SU-DHL-6 (cell line): ENCODE results near the gene TPK1.

Experiments used
- H2AFZ ChIP-seq: fragments of 200-600 bp; sonication (generic); 2 replicates; pipeline ENCODE4 v1.6.1; 2014; ENCODE audit warnings: low read depth, mild to moderate bottlenecking, moderate library complexity, mixed read lengths, antibody characterized with exemption, low read length; ENCODE audit not compliant: severe bottlenecking
- H3F3A ChIP-seq: fragments of 200-600 bp; shearing (Covaris generic); 2 replicates; pipeline ENCODE4 v1.6.0; 2016; ENCODE audit warnings: antibody characterized with exemption, mild to moderate bottlenecking; ENCODE audit not compliant: insufficient read depth
- H3K27ac ChIP-seq: fragments of 200-600 bp; sonication (generic); 2 replicates; pipeline ENCODE4 v1.5.1; 2016; ENCODE audit warnings: low read depth, mild to moderate bottlenecking, low read length, moderate library complexity, mixed read lengths
- H3K27me3 ChIP-seq: fragments of 200-600 bp; sonication (generic), shearing (Covaris generic); 2 replicates; pipeline ENCODE4 v1.6.0; 2014; ENCODE audit warnings: mild to moderate bottlenecking, low read length
- H3K36me3 ChIP-seq: fragments of 200-600 bp; sonication (generic); 2 replicates; pipeline ENCODE4 v1.6.1; 2014; ENCODE audit warnings: mild to moderate bottlenecking, low read length, mixed read lengths
- H3K4me2 ChIP-seq: fragments of 300-600, 200-600 bp; shearing (Covaris generic), sonication (generic); 2 replicates; pipeline ENCODE4 v1.6.0; 2014; ENCODE audit warnings: low read length, low read depth, mild to moderate bottlenecking; ENCODE audit not compliant: poor library complexity, severe bottlenecking
- H3K4me3 ChIP-seq: fragments of 200-600 bp; sonication (generic); 2 replicates; pipeline ENCODE4 v1.5.1; 2014; ENCODE audit warnings: antibody characterized with exemption, low read length, mild to moderate bottlenecking, mixed read lengths; ENCODE audit not compliant: insufficient read depth, poor library complexity, severe bottlenecking
- H3K79me2 ChIP-seq: fragments of 200-600 bp; sonication (generic); 2 replicates; pipeline ENCODE4 v1.6.1; 2014; ENCODE audit warnings: mild to moderate bottlenecking, low read length, moderate library complexity; ENCODE audit not compliant: insufficient read depth
- H3K9ac ChIP-seq: fragments of 200-600 bp; sonication (generic); 2 replicates; pipeline ENCODE4 v1.7.0; 2014; ENCODE audit warnings: mild to moderate bottlenecking, low read length
- H3K9me2 ChIP-seq: fragments of 200-600 bp; sonication (generic); replicated peaks from 2 replicates; pipeline ENCODE4 v1.6.1; 2014; ENCODE audit warnings: low read length; ENCODE audit not compliant: insufficient read depth
- H3K9me3 ChIP-seq: fragments of 200-600 bp; sonication (generic); 2 replicates; pipeline ENCODE4 v1.6.1; 2014; ENCODE audit warnings: low read length, mixed read lengths; ENCODE audit not compliant: insufficient read depth
- H4K20me1 ChIP-seq: fragments of 200-600 bp; sonication (generic); 2 replicates; pipeline ENCODE4 v1.6.1; 2014; ENCODE audit warnings: low read depth, mild to moderate bottlenecking, antibody characterized with exemption, low read length, moderate library complexity, mixed read lengths
- CTCF ChIP-seq: fragments of 200-600 bp; sonication (generic); IDR thresholded peaks from one replicate; pipeline ENCODE4 v1.5.1; 2017; ENCODE audit warnings: antibody characterized with exemption, mild to moderate bottlenecking, low read length, moderate library complexity; ENCODE audit not compliant: insufficient read depth, poor library complexity, severe bottlenecking
- EZH2phosphoT487 ChIP-seq: fragments of 200-600 bp; sonication (generic), shearing (Covaris generic); conservative IDR thresholded peaks from 2 replicates; pipeline ENCODE4 v1.6.1; 2018; ENCODE audit warnings: mild to moderate bottlenecking, antibody characterized with exemption, low read length, moderate library complexity, mixed read lengths

TPK1 gene

GRCh38 chr7:144713850-144714249, 122.0 kb downstream of the TPK1 start:
- no peaks in the 10 kb centered on the region for H3K79me2 ChIP-seq
- H3K4me3 ChIP-seq = no peak overlapping the region
- H3F3A ChIP-seq = no peaks in the 10 kb centered on the region
- H3K9ac ChIP-seq = no peak overlapping the region
- H3K27me3 ChIP-seq = no peaks in the 10 kb centered on the region
- no peak overlapping the region for H2AFZ ChIP-seq
- H4K20me1 ChIP-seq = no peaks in the 10 kb centered on the region
- no peak overlapping the region for H3K4me2 ChIP-seq
- no peaks in the 10 kb centered on the region for H3K36me3 ChIP-seq
- H3K27ac ChIP-seq = no peak overlapping the region
- H3K9me2 ChIP-seq = no peaks in the 10 kb centered on the region
- H3K9me3 ChIP-seq = no peaks in the 10 kb centered on the region
- TF ChIP-seq EZH2phosphoT487 (no peak), CTCF (no peak)

DNA sequence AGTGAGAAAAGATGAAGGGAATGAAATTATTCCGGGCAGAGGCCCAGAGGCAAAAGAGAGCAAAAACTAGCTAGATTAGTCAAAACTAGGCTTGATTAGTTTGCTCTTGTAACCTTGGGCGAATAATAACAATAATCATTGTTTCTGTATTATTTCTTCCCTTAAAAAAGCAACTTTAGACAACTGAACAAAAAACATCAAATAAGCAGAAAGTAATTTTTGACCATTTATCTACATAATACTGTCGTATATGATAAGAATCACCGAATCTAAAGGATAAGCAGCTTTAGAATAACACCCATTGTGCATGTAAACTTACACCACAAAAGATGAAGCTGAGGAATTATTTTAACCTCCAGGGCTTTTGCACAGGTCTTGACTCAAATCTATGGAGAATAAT, 125.1 kb downstream of the TPK1 start:
- Histone ChIP-seq H2AFZ (no peak overlapping the region), H3K9ac (no peak overlapping the region), H3K9me3 (no peaks in the 10 kb centered on the region), H3K36me3 (no peaks in the 10 kb centered on the region), H3K4me3 (no peak overlapping the region), H4K20me1 (no peaks in the 10 kb centered on the region), H3K27ac (no peak overlapping the region), H3K27me3 (no peaks in the 10 kb centered on the region), H3K9me2 (no peaks in the 10 kb centered on the region), H3F3A (no peaks in the 10 kb centered on the region), H3K4me2 (no peak overlapping the region), H3K79me2 (no peaks in the 10 kb centered on the region)
- TF ChIP-seq EZH2phosphoT487 (no peak), CTCF (no peak)

DNA sequence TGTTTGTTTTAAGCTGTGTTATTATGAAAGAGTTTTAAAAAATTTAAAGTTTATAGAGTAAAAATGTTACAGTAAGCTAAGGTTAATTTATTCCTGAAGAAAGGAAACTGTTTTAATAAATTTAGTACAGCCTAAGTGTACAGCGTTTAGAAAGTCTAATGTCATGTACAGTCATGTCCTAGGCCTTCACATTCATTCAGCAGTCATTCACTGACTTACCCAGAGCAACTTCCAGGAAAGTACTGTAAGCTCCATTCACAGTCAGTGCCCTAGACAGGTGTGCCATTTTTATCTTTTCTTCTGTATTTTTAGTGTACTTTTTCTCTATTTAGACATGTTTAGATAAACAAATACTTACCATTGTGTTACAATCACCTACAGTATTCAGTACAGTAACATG, 126.8 kb downstream of the TPK1 start:
- no peaks in the 10 kb centered on the region for H3K36me3 ChIP-seq
- no peaks in the 10 kb centered on the region for H3K9me3 ChIP-seq
- no peaks in the 10 kb centered on the region for H3K9me2 ChIP-seq
- H4K20me1 ChIP-seq = no peaks in the 10 kb centered on the region
- H3K9ac ChIP-seq = no peak overlapping the region
- TF ChIP-seq CTCF = no peak
- no peak for TF ChIP-seq EZH2phosphoT487
- H2AFZ ChIP-seq = no peak overlapping the region
- no peaks in the 10 kb centered on the region for H3K79me2 ChIP-seq
- no peak overlapping the region for H3K4me2 ChIP-seq
- no peaks in the 10 kb centered on the region for H3K27me3 ChIP-seq
- no peaks in the 10 kb centered on the region for H3F3A ChIP-seq
- H3K4me3 ChIP-seq = no peak overlapping the region
- H3K27ac ChIP-seq = no peak overlapping the region

- Histone ChIP-seq H3K27me3 (no peaks in the 10 kb centered on the region), H4K20me1 (no peaks in the 10 kb centered on the region), H3K79me2 (no peaks in the 10 kb centered on the region), H3K27ac (no peak overlapping the region), H3F3A (no peaks in the 10 kb centered on the region), H2AFZ (no peak overlapping the region), H3K4me2 (no peak overlapping the region), H3K4me3 (no peak overlapping the region), H3K9me2 (no peaks in the 10 kb centered on the region), H3K36me3 (no peaks in the 10 kb centered on the region), H3K9ac (no peak overlapping the region), H3K9me3 (no peaks in the 10 kb centered on the region)
- no peak for TF ChIP-seq CTCF
- TF ChIP-seq EZH2phosphoT487 = no peak
Measured at GRCh38 chr7:144691240-144691639, 144.6 kb downstream of the TPK1 start.
